DOHH2 (cell line): ENCODE data around the gene OLFM3.

Source experiments
- EZH2phosphoT487 ChIP-seq: fragments of 200-600 bp; sonication (generic); IDR thresholded peaks from 2 replicates; pipeline ENCODE4 v1.6.1; 2017; ENCODE audit warnings: borderline replicate concordance, mild to moderate bottlenecking, antibody characterized with exemption, low read length, moderate library complexity, mixed read lengths
- TF ChIP-seq, protein P1 (sequence below): fragments of 200-600 bp; sonication (generic); IDR thresholded peaks from one replicate; pipeline ENCODE4 v1.5.1; 2014; ENCODE audit warnings: antibody characterized with exemption, mild to moderate bottlenecking, low read depth, low read length; ENCODE audit not compliant: poor library complexity, severe bottlenecking

DNA sequence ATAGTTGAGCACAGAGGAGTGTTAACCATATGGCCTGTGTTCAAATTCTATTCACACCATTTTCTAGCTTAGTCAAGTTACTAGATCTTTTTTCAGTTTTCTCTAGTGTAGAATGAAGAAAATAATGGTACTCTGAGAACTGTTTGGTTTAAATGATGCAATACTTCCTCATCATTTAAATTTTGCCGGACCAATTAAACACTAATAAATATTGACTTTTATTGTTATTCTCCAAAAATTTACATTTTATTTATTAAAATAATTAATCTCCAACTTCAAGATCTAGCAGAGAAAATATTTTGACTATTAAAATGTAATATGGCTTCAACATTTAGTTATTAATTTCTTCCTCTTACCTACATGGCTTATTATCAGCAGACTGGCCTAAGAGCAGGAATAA, 123.1 kb downstream of the OLFM3 start:
- TF ChIP-seq, protein P1, sequence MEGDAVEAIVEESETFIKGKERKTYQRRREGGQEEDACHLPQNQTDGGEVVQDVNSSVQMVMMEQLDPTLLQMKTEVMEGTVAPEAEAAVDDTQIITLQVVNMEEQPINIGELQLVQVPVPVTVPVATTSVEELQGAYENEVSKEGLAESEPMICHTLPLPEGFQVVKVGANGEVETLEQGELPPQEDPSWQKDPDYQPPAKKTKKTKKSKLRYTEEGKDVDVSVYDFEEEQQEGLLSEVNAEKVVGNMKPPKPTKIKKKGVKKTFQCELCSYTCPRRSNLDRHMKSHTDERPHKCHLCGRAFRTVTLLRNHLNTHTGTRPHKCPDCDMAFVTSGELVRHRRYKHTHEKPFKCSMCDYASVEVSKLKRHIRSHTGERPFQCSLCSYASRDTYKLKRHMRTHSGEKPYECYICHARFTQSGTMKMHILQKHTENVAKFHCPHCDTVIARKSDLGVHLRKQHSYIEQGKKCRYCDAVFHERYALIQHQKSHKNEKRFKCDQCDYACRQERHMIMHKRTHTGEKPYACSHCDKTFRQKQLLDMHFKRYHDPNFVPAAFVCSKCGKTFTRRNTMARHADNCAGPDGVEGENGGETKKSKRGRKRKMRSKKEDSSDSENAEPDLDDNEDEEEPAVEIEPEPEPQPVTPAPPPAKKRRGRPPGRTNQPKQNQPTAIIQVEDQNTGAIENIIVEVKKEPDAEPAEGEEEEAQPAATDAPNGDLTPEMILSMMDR, result no peak
- no peak for TF ChIP-seq EZH2phosphoT487
